ENCODE measurements around the gene FAM221B.

Gene FAM221B

DNA sequence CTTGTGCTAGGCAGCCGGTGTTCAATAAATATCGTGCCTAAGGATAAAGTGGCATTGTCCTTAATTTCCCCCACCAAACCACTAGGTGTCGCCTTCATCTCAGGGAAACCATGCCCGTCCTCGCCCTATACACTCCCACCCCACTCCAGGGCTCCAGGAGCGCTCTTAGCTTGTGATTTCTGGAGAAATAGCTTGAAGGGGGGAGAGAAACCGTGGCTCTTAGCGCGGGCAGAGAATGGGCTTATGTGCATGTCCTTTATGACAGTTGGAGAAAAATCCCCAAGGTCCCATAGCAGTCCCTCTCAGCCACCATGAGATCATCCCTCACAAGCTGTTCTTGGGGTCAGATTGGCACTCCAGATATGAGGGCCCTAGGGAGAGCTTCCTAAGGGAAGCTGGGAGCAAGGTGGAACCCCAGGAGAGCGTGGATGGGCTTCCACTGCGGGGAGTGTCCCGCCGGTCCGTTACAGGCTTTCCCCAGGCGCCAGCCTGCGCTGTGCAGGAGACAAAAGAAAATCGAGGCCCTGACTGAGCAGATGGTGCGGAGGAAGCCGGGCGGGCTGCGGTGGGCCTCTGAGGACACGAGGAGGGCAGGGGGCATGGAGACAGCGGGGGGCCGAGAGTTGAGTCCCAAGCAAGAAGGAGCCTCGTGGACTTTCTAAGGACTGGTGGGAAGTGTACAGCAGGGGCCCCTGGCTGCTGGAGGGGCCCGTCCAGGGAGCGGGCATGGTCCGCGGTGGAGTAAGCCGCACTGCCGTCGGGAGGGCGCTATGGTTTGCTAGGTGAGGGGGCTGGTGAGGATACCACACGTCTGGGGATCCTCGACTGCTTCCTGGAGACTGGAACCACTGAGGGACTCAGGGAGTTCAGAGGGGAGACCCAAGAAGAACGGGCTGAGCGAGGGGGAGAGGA is 37.9 kb downstream of the FAM221B start:
- DNase-seq (ENCODE audit: low spot score): peak; percentile 57

DNA sequence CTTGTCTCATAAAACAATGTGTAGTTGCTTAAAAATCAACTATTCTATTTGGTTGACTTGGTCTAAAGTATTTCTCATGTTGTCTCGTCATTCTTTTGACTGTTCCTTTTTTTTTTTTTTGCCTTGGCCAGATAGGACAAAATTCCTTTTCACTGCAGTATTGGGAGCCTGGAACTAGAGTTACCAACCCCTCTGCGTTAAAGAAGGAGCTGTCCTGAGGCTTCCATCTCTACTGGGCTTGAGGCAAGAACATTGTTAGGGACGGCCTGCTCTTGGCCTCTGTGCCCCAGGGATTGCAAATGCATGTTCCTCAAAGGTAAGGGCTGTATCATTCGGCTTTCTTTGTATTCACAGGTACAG is 38.5 kb downstream of the FAM221B start:
- no peak for DNase-seq (ENCODE audit: low spot score)

DNA sequence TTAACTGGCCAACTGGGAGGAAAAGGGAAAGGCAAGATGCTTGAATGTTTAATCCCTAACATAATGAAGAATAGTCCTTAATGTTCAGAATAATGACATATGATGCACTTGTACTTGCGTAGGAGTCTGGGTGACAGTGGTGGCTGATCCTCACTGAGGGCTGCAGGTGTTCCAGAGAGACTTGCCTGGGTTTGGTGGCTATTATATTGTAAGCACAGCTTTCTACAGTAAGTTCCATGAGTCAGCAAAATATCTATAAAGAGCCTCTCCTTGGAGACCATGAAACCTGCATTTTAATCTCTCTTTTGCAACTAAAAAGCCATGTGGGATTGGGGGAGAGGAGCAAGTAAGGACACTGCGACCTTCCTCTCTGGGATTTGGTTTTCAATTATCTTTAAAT is 39.0 kb downstream of the FAM221B start:
- DNase-seq (ENCODE audit: low spot score): no peak

DNA sequence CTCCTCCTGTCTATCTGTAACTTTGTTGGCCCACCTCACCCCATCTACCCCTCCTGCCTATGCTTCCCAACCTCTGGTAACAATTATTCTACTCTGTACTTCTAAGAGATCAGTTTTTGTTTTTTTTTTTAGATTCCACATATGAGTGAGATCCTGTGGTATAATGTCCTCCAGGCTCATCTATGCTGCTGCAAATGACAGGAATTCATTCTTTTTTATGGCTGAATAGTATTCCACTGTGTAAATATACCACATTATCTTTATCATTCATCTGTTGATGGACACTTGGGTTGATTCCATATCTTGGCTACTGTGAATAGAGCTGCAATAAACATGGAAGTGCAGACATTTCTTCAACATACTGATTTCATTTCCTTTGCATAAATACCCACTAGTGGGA is 45.1 kb downstream of the FAM221B start:
- no peak for DNase-seq (ENCODE audit: low spot score)

DNA sequence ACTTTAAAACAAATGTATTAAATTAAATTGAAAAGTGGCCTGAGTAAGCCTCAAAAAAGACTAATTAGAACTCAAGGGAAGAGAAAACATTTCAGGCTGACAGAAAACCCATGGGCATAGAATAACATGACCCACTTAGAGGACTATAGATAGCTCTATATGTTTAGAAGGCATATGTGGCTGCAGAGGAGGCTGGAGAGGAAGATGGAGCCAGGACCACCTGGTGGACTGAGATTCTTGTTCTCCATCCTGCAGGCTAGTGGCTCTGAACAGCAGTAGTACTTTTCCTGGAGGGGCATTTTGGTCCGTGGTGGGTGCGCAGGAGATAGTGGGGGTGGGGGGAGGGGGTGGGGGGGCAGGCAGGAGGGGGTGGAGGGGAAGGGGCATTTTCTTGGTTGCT is 47.5 kb downstream of the FAM221B start:
- DNase-seq (ENCODE audit: low spot score): no peak

DNA sequence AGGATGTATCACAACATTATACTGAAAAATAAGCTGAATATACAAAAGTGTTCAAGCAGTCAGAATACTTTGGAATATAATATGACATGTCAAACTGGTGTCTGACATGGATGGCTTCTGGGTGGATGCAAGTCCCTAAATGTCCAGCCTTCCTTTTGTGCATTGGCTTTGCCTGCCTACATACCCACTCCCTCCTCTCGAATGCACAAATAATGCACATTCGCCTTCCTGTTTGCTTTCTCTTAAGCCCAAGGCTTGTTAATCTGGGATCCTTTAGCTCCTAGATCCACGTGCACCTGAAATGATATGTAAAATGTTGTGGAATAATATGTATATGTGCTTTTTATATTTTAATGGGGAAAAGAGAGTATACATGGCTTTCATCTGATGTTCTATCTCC is 50.0 kb downstream of the FAM221B start:
- no peak for DNase-seq (ENCODE audit: low spot score)

DNA sequence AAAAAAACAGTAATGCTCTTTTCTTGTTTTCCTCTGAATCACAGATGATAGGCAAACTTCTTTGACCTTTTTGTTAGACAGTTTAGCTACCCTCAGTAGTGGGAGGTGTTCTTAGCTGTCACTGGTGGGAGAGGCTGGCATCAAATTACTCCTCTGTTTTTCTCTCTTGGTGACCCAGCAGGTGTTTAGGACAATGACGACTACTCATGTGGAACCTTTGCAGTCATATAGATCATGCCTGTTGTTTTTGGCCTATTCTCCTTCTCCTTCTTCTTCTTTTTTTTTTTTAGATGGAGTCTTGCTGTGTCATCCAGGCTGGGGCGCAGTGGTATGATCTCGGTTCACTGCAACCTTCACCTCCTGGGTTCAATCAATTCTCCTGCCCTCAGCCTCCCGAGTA is 52.5 kb downstream of the FAM221B start:
- DNase-seq (ENCODE audit: low spot score): no peak

DNA sequence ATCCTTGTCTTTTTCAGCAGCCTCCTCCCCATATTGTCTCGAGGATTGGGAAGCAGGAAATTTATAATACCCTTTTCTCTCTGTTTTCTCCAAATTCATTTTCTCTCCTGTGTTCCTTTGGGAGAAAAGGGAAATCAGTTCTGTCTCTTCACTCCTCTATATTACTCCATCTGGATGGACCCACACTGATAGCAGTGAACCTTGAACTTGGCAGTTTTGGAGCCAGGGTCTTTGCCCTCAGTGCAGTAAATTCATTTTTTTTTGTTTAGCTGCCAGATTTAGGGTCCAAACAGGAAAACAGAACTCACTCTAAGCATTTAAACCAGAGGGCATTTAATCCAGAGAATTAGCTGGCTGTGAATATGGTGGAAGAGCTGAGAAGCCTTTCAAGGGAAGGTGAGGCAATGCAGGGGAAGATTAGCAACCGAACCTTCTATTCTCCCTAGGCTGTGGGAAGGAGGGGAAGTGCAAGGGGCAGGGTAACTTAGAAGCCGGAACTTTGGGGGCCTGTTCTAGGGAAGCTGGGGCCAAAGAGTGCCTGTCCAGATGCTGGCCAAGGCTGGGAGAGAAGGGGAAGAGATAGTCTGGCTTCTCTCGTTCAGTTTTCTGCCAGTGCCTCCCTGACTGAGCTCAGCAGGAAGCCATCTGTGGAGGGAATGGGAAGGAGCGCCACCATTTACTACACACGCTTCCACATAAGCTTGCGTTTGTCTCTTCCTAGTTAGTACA is 53.5 kb downstream of the FAM221B start:
- DNase-seq (ENCODE audit: low spot score): no peak

DNA sequence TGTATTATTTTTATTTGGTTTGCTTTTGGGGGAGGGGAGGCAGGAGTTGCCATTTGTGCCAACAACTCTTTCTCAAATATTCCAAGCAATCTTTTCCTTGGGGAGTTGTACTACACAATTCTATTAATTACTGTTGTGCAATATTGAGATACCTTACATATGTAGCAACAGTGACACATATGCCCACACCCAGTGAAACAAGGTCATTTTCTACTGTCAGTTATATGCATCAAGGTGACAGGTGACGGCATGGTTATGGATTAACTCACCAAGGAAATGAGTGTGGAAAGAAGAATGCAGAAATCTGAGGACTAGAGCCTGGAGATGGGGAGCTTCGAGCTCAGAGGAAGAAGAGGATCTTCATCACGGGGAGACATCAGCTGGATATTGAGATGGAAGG is 56.6 kb downstream of the FAM221B start:
- no peak for DNase-seq (ENCODE audit: low spot score)

DNA sequence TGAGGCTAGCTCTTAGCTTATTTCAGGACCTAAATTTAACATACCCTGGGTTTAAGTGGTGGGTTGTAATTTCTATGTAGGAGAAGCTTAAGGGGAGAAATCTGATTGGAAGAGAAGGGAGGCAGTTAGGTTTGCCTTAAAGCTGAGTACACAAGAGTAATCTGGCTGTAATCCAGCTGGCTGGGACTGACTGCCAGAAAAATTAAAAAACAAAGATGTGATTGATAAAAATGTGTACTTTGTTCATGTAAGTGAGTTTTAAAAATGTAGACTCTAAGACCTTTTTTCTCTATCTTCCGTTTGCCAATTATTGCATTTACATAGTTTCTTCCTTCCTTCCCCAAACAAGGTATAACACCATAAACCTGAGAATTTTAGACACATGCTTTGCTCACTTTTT is 57.0 kb downstream of the FAM221B start:
- DNase-seq (ENCODE audit: low spot score): no peak

DNA sequence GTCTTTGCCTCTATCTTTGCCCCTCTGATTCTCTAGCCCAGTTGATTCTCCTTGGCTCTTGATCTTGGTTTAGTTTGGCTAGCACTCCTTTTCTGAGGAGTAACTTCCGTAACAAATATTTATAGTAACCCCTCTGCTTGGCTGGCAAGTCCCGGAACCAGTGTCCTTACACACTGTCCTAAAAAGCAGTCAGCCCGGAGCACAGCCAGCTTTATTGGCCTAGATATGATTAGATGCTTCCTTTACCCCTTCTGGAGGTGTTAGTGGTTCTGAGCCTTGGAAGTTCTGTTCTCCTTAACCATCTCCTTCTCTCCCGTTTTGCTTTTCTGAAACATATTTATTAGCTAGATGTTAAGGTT is 57.5 kb downstream of the FAM221B start:
- no peak for DNase-seq (ENCODE audit: low spot score)

DNA sequence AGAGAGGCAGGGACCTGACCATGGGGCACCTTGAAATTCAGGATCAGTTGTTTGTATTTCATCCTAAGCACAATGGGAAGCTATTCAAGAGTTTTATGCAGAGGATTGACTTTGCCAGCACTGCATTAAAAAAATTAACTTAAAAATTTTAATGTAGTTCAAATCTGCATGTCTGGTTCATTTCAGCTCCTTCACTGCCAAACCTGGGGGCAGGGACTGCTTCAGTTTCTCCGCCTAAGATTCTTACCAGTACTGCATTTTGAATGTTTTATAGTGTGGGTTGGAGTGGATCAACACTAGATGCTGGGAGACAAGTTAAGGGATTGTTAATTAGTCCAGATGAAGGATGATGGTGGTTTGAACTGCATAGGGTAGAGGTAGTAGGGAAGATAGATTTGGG is 58.8 kb downstream of the FAM221B start:
- DNase-seq (ENCODE audit: low spot score): no peak

DNA sequence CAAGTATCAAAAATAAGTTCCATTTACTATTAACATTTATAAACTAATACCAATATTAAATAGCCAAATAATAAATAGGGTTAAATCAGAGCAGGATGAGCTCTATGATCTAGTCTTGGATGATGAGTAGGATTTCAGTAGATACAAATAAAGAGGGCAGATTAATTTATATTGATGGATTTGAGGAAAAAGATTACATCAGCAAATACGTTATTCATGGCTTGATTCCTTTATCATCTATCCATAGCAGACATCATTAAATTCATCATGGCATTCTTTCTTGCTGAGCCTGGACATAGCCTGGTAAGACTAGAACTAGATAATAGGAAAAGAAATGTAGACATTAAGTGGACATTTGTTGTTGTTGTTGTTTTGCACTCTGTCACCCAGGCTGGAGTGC is 61.1 kb downstream of the FAM221B start:
- DNase-seq (ENCODE audit: low spot score): no peak

DNA sequence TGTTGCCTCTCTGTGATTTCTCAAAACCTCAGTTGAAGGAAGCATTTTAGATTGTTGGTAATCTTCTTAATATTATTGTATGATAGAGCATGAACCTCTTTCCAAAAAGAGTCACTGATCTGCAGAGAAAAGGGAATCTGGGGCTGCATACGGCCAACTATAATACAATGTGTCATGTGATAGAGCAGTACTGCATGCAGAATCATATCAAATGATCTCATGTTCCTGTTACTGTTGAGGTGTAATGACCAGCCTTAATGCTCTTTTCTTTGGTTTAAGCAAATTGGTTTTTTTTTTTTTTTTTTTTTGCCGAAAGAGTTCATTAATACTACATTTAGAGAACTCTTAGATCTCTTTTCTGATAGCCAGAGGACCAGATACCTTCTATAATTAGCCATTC is 61.5 kb downstream of the FAM221B start:
- no peak for DNase-seq (ENCODE audit: low spot score)

Measured in RKO (cell line).